Measurements from ENCODE around the gene IRF3. TPM values are rescaled to one million over a fixed set of nuclear protein-coding genes. Genes with fewer than 3 reads are reported as not detected.

IRF3 gene
- total and polyA plus RNA-seq, 2 donors (not counting 1 experiment from before 2014, with no cell fraction given) = 22.0 to 55.2 TPM

GRCh38 chr19:49665036-49665350, 664 bp downstream of the IRF3 start:
- Histone ChIP-seq H3K9ac (ENCODE audit: insufficient read depth, low read length) (peak overlapping the region; percentile 77), H2AFZ (ENCODE audit: low read length) (peak overlapping the region; percentile 86), H3K36me3 (ENCODE audit: control insufficient read depth, insufficient read depth, low read length) (peaks cover 13% of the 10 kb centered on the region), H4K20me1 (ENCODE audit: control insufficient read depth, extremely low read depth, insufficient read depth, low read length) (no peaks in the 10 kb centered on the region), H3K9me3 (ENCODE audit: control insufficient read depth, insufficient read depth, low read depth, low read length) (no peaks in the 10 kb centered on the region), H3K4me2 (ENCODE audit: extremely low read depth, insufficient read depth, low read length) (peak overlapping the region; percentile 92), H3K4me3 (replicated peaks in 1 of 4; ENCODE audit: control extremely low read depth in 1 of 4, insufficient read depth in 1 of 4, low read depth in 3 of 4, low read length in 4 of 4) (peak overlapping the region; percentile 77 to 99 (median 90)), H3K27me3 (ENCODE audit: control insufficient read depth, insufficient read depth, low read length) (no peaks in the 10 kb centered on the region), H3K79me2 (ENCODE audit: control insufficient read depth, insufficient read depth, low read length) (peaks cover 16% of the 10 kb centered on the region), H3K27ac (ENCODE audit: insufficient read depth, low read length) (peak overlapping the region; percentile 89), H3K4me1 (ENCODE audit: control insufficient read depth, extremely low read depth, insufficient read depth, low read length) (peaks cover 5% of the 10 kb centered on the region)
- TF ChIP-seq EZH2 (IDR thresholded peaks at IDR 0.05; ENCODE audit: low read length, missing control alignments) = no peak
- TF ChIP-seq CTCF (conservative IDR thresholded peaks at IDR 0.05 in 1 of 2, IDR thresholded peaks at IDR 0.05 in 1 of 2; ENCODE audit: low read depth in 1 of 2, low read length in 2 of 2) = no peak
- no peak for DNase-seq (ENCODE audit: low read depth in 2 of 2)

GRCh38 chr19:49664171-49665035, 1.3 kb downstream of the IRF3 start:
- Histone ChIP-seq H4K20me1 (ENCODE audit: control insufficient read depth, extremely low read depth, insufficient read depth, low read length) (no peaks in the 10 kb centered on the region), H3K27me3 (ENCODE audit: control insufficient read depth, insufficient read depth, low read length) (no peaks in the 10 kb centered on the region), H3K4me3 (replicated peaks in 1 of 4; ENCODE audit: control extremely low read depth in 1 of 4, insufficient read depth in 1 of 4, low read depth in 3 of 4, low read length in 4 of 4) (peak overlapping the region; percentile 77 to 99 (median 90)), H3K9ac (ENCODE audit: insufficient read depth, low read length) (peak overlapping the region; percentile 77), H3K4me1 (ENCODE audit: control insufficient read depth, extremely low read depth, insufficient read depth, low read length) (peaks cover 5% of the 10 kb centered on the region), H3K79me2 (ENCODE audit: control insufficient read depth, insufficient read depth, low read length) (peaks cover 16% of the 10 kb centered on the region), H3K9me3 (ENCODE audit: control insufficient read depth, insufficient read depth, low read depth, low read length) (no peaks in the 10 kb centered on the region), H3K36me3 (ENCODE audit: control insufficient read depth, insufficient read depth, low read length) (peaks cover 18% of the 10 kb centered on the region), H2AFZ (ENCODE audit: low read length) (peak overlapping the region; percentile 30), H3K27ac (ENCODE audit: insufficient read depth, low read length) (peak overlapping the region; percentile 89), H3K4me2 (ENCODE audit: extremely low read depth, insufficient read depth, low read length) (peak overlapping the region; percentile 92)
- TF ChIP-seq CTCF (conservative IDR thresholded peaks at IDR 0.05 in 1 of 2, IDR thresholded peaks at IDR 0.05 in 1 of 2; ENCODE audit: low read depth in 1 of 2, low read length in 2 of 2) = no peak
- no peak for TF ChIP-seq EZH2 (IDR thresholded peaks at IDR 0.05; ENCODE audit: low read length, missing control alignments)
- DNase-seq (ENCODE audit: low read depth in 2 of 2) = peak; percentile 68 to 69

- Histone ChIP-seq H4K20me1 (ENCODE audit: control insufficient read depth, extremely low read depth, insufficient read depth, low read length) (no peaks in the 10 kb centered on the region), H3K27me3 (ENCODE audit: control insufficient read depth, insufficient read depth, low read length) (no peaks in the 10 kb centered on the region), H3K4me2 (ENCODE audit: extremely low read depth, insufficient read depth, low read length) (no peak overlapping the region), H3K9me3 (ENCODE audit: control insufficient read depth, insufficient read depth, low read depth, low read length) (no peaks in the 10 kb centered on the region), H3K36me3 (ENCODE audit: control insufficient read depth, insufficient read depth, low read length) (peaks cover 27% of the 10 kb centered on the region), H3K79me2 (ENCODE audit: control insufficient read depth, insufficient read depth, low read length) (peaks cover 16% of the 10 kb centered on the region), H3K27ac (ENCODE audit: insufficient read depth, low read length) (no peak overlapping the region), H3K4me3 (replicated peaks in 1 of 4; ENCODE audit: control extremely low read depth in 1 of 4, insufficient read depth in 1 of 4, low read depth in 3 of 4, low read length in 4 of 4) (no peak overlapping the region), H2AFZ (ENCODE audit: low read length) (no peak overlapping the region), H3K9ac (ENCODE audit: insufficient read depth, low read length) (no peak overlapping the region), H3K4me1 (ENCODE audit: control insufficient read depth, extremely low read depth, insufficient read depth, low read length) (peaks cover 5% of the 10 kb centered on the region)
- no peak for DNase-seq (ENCODE audit: low read depth in 2 of 2)
- TF ChIP-seq EZH2 (IDR thresholded peaks at IDR 0.05; ENCODE audit: low read length, missing control alignments) (no peak), CTCF (conservative IDR thresholded peaks at IDR 0.05 in 1 of 2, IDR thresholded peaks at IDR 0.05 in 1 of 2; ENCODE audit: low read depth in 1 of 2, low read length in 2 of 2) (no peak)
Observed at GRCh38 chr19:49663224-49663623, 2.4 kb downstream of the IRF3 start.
